GM21528 (cell line): ENCODE data around the gene IQCH.

ENCODE experiments used
- ATAC-seq: cut with Tn5 transposase; IDR thresholded peaks from one replicate; pipeline ENCODE4 v1.9.1; 2021; ENCODE audit warnings: mild to moderate bottlenecking, moderate library complexity; ENCODE audit not compliant: unreplicated experiment, low FRiP score

IQCH gene

DNA sequence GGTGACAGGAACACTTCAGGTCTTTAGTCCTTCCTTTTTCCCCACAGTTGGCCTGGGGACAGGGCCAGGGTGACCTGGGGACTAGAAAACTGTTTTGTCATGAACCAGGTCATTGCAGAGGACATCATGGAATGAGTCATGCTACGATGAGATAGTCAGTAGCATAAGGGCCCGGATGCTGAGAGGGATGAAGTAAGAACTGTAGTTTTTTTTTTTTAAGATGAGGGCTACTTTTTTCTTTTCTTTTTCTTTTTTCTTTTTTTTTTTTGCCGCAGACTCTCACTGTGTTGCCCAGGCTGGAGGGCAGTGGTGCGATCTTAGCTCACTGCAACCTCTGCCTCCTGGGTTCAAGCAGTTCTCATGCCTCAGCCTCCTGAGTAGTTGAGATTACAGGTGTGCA lies 295.9 kb downstream of the IQCH start:
- ATAC-seq = no peak

DNA sequence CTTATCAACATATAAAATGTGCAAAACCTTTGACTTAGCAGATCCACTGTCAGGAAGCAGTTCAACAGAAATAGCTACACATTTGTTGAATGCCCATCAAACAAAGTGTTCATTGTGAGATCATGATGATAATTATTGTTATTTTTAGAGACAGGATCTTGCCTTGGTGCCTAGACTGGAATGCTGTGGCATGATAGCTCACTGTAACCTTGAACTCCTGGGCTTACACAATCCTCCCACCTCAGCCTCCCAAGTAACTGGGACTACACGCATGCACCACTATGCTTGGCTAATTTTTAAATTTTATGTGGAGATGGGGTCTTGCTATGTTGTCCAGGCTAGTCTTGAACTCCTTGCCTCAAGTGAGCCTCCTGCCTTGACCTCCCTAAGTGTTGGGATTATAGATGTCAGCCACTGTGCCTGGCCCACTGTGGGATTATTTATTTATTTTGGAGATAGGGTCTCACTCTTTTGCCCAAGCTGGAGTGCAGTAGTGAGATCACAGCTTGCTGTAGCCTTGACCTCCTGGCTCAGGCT lies 296.7 kb downstream of the IQCH start:
- no peak for ATAC-seq
